Stimulated activated CD4-positive, alpha-beta T cell treated with anti-CD3 and anti-CD28 coated beads, Interleukin-15, amount 100 ng/mL, for 24 hours (primary cell): Measurements from ENCODE around the gene ITIH3.

ENCODE experiments used
- DNase-seq: peaks from one replicate; pipeline ENCODE4 v3.0.0-alpha.2; 2020

The ITIH3 gene

GRCh38 chr3:52829906-52830463 is 35.4 kb downstream of the ITIH3 start:
- DNase-seq = no peak

- DNase-seq = no peak
Measured at GRCh38 chr3:52830535-52831258, 36.1 kb downstream of the ITIH3 start, which contains the start of gene ITIH4. ITIH4 (minus strand) TSS chr3:52830672; CDS start chr3:52830642, 30 bp downstream.

DNA sequence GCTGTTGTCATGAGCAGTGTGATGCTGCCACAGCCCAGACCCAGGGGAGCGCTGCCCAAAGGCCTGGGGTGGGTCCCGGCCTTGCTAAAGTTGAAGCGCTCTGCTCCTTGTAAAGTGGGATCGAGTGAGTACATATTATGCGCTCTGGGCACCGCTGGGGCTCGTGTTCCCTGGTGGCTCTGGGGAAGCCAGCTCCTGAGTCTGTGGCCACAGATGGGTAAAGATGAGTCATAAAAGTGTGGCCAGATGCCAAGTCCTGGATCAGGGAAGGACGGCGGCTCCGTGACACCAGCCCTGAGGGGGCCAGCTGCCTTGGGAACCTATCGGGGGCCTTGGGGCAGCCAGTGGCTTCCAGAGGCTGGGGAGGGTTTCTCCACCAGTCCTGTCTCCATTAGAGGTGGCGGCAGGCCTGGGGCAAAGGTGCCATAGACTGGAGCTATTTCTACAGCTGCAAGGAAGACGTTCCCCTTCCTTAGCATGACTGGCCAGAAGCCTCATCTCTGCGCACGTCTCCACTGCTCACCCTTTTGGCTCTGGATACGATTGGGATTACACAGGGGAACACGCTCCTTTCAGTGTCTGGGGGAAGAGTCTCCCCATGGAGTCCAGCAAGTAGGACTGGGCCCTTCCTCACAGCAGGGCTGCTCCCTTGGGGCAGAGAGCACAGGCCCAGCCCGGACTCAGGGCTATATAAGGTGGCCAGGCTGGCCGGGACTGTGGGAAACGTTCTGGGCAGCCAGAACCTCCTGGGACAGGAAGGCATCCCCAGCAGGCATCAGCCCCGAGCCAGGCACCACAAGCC is 37.1 kb downstream of the ITIH3 start:
- no peak for DNase-seq

- no peak for DNase-seq
Measured at GRCh38 chr3:52833202-52833601, 38.6 kb downstream of the ITIH3 start.

- DNase-seq = no peak
Measured at GRCh38 chr3:52834871-52835501, 40.4 kb downstream of the ITIH3 start, which contains the start of gene MUSTN1. MUSTN1 (minus strand) TSS chr3:52835019; CDS start chr3:52834948, 71 bp downstream.

- no peak for DNase-seq
Measured at GRCh38 chr3:52835766-52836470, 41.3 kb downstream of the ITIH3 start.

DNA sequence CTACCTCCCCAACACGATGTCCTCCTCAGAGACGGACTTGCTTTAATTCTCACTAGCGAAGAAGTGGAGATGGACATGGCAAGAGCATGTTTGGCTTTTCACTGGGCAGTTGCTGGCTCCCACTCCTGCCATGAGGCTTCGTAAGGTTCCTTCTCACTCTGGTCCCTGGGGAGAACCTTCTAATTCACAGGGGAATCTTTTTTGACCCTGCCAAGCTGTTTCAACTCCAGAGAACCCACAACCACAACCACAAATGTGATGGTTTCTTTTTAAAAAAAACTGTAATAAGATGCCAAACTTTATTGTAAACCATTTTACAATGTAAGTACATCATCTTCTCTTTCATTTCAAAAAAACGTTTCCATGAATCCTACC is 41.9 kb downstream of the ITIH3 start:
- no peak for DNase-seq

DNA sequence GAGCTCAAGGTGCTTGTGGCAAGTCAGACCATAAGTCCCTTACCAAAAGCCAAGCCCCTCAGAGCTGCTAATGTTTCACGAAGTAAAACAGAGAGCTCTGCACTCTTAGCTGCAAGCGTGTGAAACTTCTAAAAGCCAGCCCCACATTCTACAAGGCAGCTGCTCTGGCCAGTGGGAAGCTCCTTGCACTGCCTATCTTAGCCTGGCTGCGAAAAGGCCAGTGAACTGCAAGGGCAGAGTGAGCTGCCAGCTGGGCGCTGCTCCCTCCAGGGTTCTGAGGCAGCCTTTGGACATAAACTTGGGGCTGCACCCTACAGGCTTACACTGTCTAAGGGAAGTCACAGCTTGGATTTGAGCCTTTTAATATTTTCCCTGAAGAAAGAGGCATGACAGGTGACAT is 42.4 kb downstream of the ITIH3 start:
- no peak for DNase-seq

DNA sequence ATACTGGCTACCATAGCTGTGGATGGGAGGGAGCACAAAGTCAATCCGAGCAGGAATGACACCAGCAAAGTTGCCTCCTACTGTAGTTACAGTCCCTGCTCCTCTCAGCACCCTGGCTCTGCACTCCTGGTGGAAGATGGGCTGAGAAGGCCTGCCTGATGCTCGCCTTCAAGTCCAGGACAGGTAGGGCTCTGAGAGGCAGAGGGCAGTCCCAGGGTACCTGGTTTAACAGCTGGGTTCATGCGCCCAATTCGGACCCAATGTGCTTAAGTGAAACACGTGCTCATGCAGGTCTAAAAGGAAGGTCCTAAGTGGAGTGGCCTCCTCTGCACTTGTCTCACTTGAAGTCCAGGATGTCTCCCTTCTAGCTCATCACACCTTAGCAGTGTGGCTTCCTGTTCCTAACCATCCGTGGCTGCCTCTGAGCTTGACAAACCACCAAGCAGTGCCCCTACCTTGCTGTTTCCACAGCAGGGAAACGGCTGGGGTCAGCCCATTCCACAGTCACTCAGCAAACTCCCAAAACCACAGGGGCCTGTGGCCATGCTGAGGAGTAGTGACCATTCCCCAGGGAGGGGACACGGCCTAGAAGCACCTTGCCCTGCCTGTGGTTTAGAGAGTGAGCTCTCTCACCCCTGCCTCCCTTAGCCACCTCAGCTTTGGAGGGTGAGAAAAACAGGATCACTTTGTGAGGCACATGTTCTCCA is 44.1 kb downstream of the ITIH3 start:
- DNase-seq = no peak

GRCh38 chr3:52839268-52839575 is 44.6 kb downstream of the ITIH3 start:
- DNase-seq = no peak

- no peak for DNase-seq
Measured at GRCh38 chr3:52839892-52840545, 45.4 kb downstream of the ITIH3 start.

DNA sequence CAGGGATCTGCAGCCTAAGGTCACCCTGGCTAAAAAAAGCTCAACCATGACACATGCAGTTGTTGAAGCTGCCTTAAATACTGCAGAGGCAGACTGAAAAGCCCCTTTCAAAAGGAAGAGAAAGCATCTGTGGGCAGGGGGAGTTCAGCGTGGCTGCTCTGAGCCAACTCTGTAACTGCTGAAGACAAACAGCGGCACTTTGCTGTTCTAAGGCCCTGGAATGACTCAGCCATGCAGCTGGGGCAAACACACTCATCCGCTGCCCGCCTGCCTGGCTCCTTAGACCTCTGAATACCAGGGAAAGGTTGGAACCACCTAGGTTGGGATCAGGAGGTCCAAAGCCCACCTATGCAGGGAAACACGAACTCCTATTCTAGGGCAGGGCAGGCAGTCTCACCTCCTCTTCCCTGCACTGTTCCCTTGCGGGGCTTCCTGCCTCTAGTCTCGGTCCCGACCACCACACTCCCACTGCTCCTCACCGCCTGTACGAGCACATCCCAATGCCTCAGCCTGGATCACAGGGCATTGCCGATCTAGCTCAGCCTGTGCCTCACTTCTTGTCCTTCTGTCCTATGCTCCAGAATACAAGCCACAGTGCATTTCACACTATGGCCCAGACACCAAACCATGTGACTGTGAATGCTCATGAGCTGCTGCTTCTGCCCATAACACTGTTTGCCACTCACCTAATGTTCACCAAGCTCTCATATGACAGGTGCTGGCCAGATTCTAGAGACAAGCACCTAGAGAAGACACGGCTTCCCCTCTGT is 46.8 kb downstream of the ITIH3 start:
- no peak for DNase-seq

- DNase-seq = no peak
Measured at GRCh38 chr3:52841981-52842340, 47.4 kb downstream of the ITIH3 start.

DNA sequence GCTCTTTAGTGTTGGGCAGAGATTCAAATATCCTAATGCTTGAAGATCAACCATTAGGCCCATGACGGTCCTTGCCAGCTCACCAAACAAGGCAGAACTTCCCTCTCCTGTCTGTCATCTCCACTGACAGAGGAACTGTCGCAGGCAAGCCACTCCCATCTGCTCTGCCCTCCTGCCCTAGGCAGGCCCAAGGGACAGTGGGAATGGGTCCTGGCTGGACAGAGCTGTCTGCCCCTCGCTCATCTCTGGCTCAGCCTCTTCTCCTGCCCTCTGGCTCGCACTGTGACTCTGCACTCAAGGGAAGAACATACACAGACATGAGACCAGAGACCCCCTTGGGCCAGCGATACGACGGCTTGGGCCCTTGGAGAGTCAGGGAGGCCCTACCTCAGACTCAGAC is 47.8 kb downstream of the ITIH3 start:
- no peak for DNase-seq

DNA sequence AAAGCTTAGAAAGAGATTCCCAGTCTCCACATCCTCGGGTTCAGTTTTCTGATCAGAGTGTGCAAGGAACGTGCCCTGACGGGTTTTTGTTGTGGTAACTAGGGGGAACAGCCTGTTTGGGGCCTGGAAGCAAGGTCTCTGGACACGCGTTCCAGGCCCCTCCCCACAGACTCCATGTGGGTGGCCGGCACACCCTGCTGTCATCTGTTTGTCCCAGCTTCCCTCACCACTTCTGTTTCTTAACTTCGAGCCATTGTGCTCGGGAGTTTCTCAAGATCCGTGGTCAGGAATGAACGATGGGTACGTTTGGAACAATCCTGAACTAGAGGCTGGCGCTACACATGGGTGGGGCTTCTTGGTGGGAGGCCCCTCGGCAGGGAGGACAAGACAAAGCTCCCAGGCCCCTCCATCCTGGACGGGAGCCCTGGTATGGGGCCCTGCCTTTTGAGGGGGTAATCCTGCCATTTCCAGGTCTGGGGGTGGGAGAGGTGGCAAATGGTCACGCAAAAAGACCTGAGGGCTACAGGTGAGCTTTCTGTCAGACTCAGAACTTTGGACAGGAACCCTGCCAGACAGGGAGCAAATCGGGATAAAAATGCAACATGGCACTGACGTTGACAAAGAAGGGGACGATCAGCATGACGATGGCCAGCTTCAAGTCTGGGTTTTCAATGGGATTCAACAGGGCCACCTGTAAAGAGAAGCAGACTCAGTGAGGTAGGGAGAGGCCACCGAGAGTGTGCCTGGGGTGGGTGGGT is 48.7 kb downstream of the ITIH3 start:
- DNase-seq = no peak

- no peak for DNase-seq
Measured at GRCh38 chr3:52843881-52844280, 49.3 kb downstream of the ITIH3 start.

DNA sequence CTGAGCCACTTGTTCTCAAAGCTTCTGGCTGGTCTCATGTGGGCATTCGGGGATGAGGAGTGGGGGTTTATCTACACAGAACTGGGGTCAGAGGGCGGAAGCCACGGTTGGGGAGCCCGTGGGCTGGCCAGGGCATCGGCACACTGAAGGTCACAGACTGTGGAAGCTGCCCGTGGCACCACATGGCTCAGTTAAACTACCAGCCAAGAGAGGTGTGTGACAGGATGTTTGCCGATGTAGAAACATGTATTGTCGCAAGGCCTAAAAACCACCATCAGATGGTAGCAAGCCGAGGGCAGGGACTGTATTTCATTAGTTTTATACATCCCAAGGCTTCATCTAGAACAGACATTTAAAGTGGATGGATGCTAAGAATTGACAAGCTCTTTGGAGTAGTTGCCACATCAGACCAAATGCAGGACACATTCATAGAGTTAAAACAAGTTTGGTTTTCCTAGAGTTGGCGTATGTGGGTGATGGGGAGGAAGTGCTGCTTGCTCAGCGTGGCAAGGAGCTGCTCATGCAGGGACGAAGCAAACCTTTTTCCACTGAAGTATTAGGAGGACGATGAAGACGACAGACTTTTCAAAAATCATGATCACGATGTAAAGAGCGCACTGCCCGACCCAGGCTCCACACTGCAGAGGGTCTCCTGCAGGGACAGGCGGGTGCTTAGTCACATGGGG is 49.8 kb downstream of the ITIH3 start:
- no peak for DNase-seq

- DNase-seq = no peak
Measured at GRCh38 chr3:52845157-52845556, 50.6 kb downstream of the ITIH3 start.

- peak; percentile 28 for DNase-seq
Measured at GRCh38 chr3:52845691-52846431, 51.3 kb downstream of the ITIH3 start.
